ENCODE data around the gene RHOG.

The RHOG gene

GRCh38 chr11:3840870-3841425 lies at the start of gene RHOG:
Gene RHOG, minus strand, starts transcription at chr11:3840959. Its CDS starts 12,821 bp downstream, at chr11:3828138.
- H3K4me1 Mint-ChIP-seq (ENCODE audit: low read depth): peaks cover 66% of the 10 kb centered on the region
- H3K27me3 Mint-ChIP-seq: no peaks in the 10 kb centered on the region
- H3K27ac Mint-ChIP-seq: peak within 1 kb of the TSS; percentile 90
- H3K9me3 Mint-ChIP-seq: no peaks in the 10 kb centered on the region
- peaks cover 34% of the 10 kb centered on the region for H3K36me3 Mint-ChIP-seq (ENCODE audit: low read depth)
- peak within 1 kb of the TSS; percentile 89 for H3K4me3 Mint-ChIP-seq

- no peaks in the 10 kb centered on the region for H3K9me3 Mint-ChIP-seq
- H3K4me3 Mint-ChIP-seq: no peak overlapping the region
- H3K36me3 Mint-ChIP-seq (ENCODE audit: low read depth): peaks cover 11% of the 10 kb centered on the region
- peak overlapping the region; percentile 58 for H3K27ac Mint-ChIP-seq
- peaks cover 75% of the 10 kb centered on the region for H3K4me1 Mint-ChIP-seq (ENCODE audit: low read depth)
- H3K27me3 Mint-ChIP-seq: no peaks in the 10 kb centered on the region
Observed at GRCh38 chr11:3890014-3890413, 49.3 kb upstream of the RHOG start.

GRCh38 chr11:3888876-3889275 lies 48.1 kb upstream of the RHOG start:
- H3K4me1 Mint-ChIP-seq (ENCODE audit: low read depth): peaks cover 77% of the 10 kb centered on the region
- peaks cover 15% of the 10 kb centered on the region for H3K36me3 Mint-ChIP-seq (ENCODE audit: low read depth)
- no peak overlapping the region for H3K4me3 Mint-ChIP-seq
- H3K27me3 Mint-ChIP-seq: no peaks in the 10 kb centered on the region
- H3K27ac Mint-ChIP-seq: no peak overlapping the region
- H3K9me3 Mint-ChIP-seq: no peaks in the 10 kb centered on the region

- H3K27ac Mint-ChIP-seq: no peak overlapping the region
- peaks cover 19% of the 10 kb centered on the region for H3K36me3 Mint-ChIP-seq (ENCODE audit: low read depth)
- peaks cover 77% of the 10 kb centered on the region for H3K4me1 Mint-ChIP-seq (ENCODE audit: low read depth)
- no peaks in the 10 kb centered on the region for H3K27me3 Mint-ChIP-seq
- no peaks in the 10 kb centered on the region for H3K9me3 Mint-ChIP-seq
- H3K4me3 Mint-ChIP-seq: no peak overlapping the region
Observed at GRCh38 chr11:3886985-3887384, 46.2 kb upstream of the RHOG start.

- Mint-ChIP-seq H3K27ac (no peak overlapping the region), H3K27me3 (no peaks in the 10 kb centered on the region)
Observed at GRCh38 chr11:3885855-3886254, 45.1 kb upstream of the RHOG start.

GRCh38 chr11:3882655-3883054 lies 41.9 kb upstream of the RHOG start:
- Mint-ChIP-seq H3K4me1 (ENCODE audit: low read depth) (peaks cover 82% of the 10 kb centered on the region), H3K9me3 (no peaks in the 10 kb centered on the region), H3K27ac (no peak overlapping the region), H3K36me3 (ENCODE audit: low read depth) (peaks cover 19% of the 10 kb centered on the region), H3K4me3 (no peak overlapping the region), H3K27me3 (no peaks in the 10 kb centered on the region)

More at GRCh38 chr11:3885855-3886254, 45.1 kb upstream of the RHOG start:
- Mint-ChIP-seq H3K36me3 (ENCODE audit: low read depth) (peaks cover 20% of the 10 kb centered on the region), H3K4me1 (ENCODE audit: low read depth) (peaks cover 76% of the 10 kb centered on the region), H3K4me3 (no peak overlapping the region), H3K9me3 (no peaks in the 10 kb centered on the region)

GRCh38 chr11:3880724-3881123 lies 40.0 kb upstream of the RHOG start:
- peaks cover 14% of the 10 kb centered on the region for H3K36me3 Mint-ChIP-seq (ENCODE audit: low read depth)
- H3K4me3 Mint-ChIP-seq: peak overlapping the region; percentile 54
- no peaks in the 10 kb centered on the region for H3K9me3 Mint-ChIP-seq
- H3K27me3 Mint-ChIP-seq: no peaks in the 10 kb centered on the region
- H3K27ac Mint-ChIP-seq: peak overlapping the region; percentile 93
- H3K4me1 Mint-ChIP-seq (ENCODE audit: low read depth): peaks cover 86% of the 10 kb centered on the region

- Mint-ChIP-seq H3K4me3 (peak overlapping the region; percentile 29), H3K27me3 (no peaks in the 10 kb centered on the region), H3K9me3 (no peaks in the 10 kb centered on the region), H3K27ac (peak overlapping the region; percentile 93), H3K4me1 (ENCODE audit: low read depth) (peaks cover 90% of the 10 kb centered on the region), H3K36me3 (ENCODE audit: low read depth) (peaks cover 14% of the 10 kb centered on the region)
Observed at GRCh38 chr11:3879967-3880542, 39.3 kb upstream of the RHOG start.

- Mint-ChIP-seq H3K4me3 (peak overlapping the region; percentile 29), H3K9me3 (no peaks in the 10 kb centered on the region), H3K27me3 (no peaks in the 10 kb centered on the region), H3K4me1 (ENCODE audit: low read depth) (peaks cover 92% of the 10 kb centered on the region), H3K27ac (peak overlapping the region; percentile 86), H3K36me3 (ENCODE audit: low read depth) (peaks cover 17% of the 10 kb centered on the region)
Observed at GRCh38 chr11:3879216-3879966, 38.6 kb upstream of the RHOG start.

GRCh38 chr11:3878258-3878584 lies 37.5 kb upstream of the RHOG start:
- Mint-ChIP-seq H3K4me3 (no peak overlapping the region), H3K36me3 (ENCODE audit: low read depth) (peaks cover 13% of the 10 kb centered on the region), H3K9me3 (no peaks in the 10 kb centered on the region), H3K27me3 (no peaks in the 10 kb centered on the region), H3K27ac (peak overlapping the region; percentile 68), H3K4me1 (ENCODE audit: low read depth) (peaks cover 91% of the 10 kb centered on the region)

GRCh38 chr11:3877364-3878257 lies 36.9 kb upstream of the RHOG start:
- Mint-ChIP-seq H3K4me1 (ENCODE audit: low read depth) (peaks cover 88% of the 10 kb centered on the region), H3K27me3 (no peaks in the 10 kb centered on the region), H3K4me3 (no peak overlapping the region), H3K36me3 (ENCODE audit: low read depth) (peaks cover 16% of the 10 kb centered on the region), H3K9me3 (no peaks in the 10 kb centered on the region), H3K27ac (peak overlapping the region; percentile 68)

- Mint-ChIP-seq H3K4me3 (no peak overlapping the region), H3K9me3 (no peaks in the 10 kb centered on the region), H3K27ac (peak overlapping the region; percentile 27), H3K27me3 (no peaks in the 10 kb centered on the region), H3K36me3 (ENCODE audit: low read depth) (peaks cover 18% of the 10 kb centered on the region), H3K4me1 (ENCODE audit: low read depth) (peaks cover 89% of the 10 kb centered on the region)
Observed at GRCh38 chr11:3876613-3877012, 35.9 kb upstream of the RHOG start.

GRCh38 chr11:3873712-3874349 lies 33.1 kb upstream of the RHOG start:
- no peaks in the 10 kb centered on the region for H3K9me3 Mint-ChIP-seq
- peaks cover 18% of the 10 kb centered on the region for H3K36me3 Mint-ChIP-seq (ENCODE audit: low read depth)
- no peak overlapping the region for H3K4me3 Mint-ChIP-seq
- H3K27ac Mint-ChIP-seq: peak overlapping the region; percentile 31
- no peaks in the 10 kb centered on the region for H3K27me3 Mint-ChIP-seq
- peaks cover 86% of the 10 kb centered on the region for H3K4me1 Mint-ChIP-seq (ENCODE audit: low read depth)

GRCh38 chr11:3867209-3868091 lies 26.7 kb upstream of the RHOG start:
- Mint-ChIP-seq H3K4me3 (peak overlapping the region; percentile 42), H3K9me3 (no peaks in the 10 kb centered on the region), H3K4me1 (ENCODE audit: low read depth) (peaks cover 88% of the 10 kb centered on the region), H3K27ac (peak overlapping the region; percentile 60), H3K27me3 (no peaks in the 10 kb centered on the region), H3K36me3 (ENCODE audit: low read depth) (peaks cover 13% of the 10 kb centered on the region)

Data from stimulated activated naive CD8-positive, alpha-beta T cell treated with anti-CD3 and anti-CD28 coated beads, Interleukin-15, Interleukin-2, amounts not matched to agents 100 ng/mL and 50 ng/mL, for 24 hours (primary cell).